ENCODE measurements around the gene TRIO.

- TF ChIP-seq CTCF (optimal IDR thresholded peaks at IDR 0.05 in 1 of 3, IDR thresholded peaks at IDR 0.05 in 1 of 3, conservative IDR thresholded peaks at IDR 0.05 in 1 of 3; ENCODE audit: extremely low read depth in 1 of 3, insufficient read depth in 2 of 3, low read length in 3 of 3): no peak
- TF ChIP-seq EZH2 (IDR thresholded peaks at IDR 0.05; ENCODE audit: low read length): no peak
These were observed 240.8 kb downstream of the TRIO start for GRCh38 chr5:14383923-14384322.

Measured in keratinocyte (primary cell).